HG03159 (cell line): ENCODE measurements around the gene LAMTOR1.
A peak's percentile ranks its signal among the peaks of the same experiment; 100 is the strongest.

Experiments used
- ATAC-seq: cut with Tn5 transposase; IDR thresholded peaks from one replicate; pipeline ENCODE4 v1.9.1; 2021; ENCODE audit warnings: mild to moderate bottlenecking, moderate library complexity; ENCODE audit not compliant: unreplicated experiment

Gene LAMTOR1

DNA sequence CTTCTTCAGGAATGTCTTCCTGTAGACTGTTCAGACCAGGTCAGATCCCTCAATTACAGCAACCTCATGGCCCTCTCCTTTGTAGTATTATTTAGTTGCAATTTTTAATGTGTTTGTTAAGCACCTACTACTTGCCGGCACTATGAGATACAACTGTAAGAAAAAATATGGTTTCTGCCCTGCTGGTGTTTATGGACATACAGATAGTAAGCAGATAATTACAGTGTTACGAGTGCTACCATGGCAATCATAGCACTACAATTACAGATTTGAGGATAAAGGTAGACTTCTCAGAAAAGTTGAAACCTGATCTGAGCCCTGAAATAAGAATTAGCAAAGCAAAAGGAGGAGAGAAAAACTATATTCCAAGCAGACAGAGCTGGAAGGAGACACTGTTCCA, 19.7 kb downstream of the LAMTOR1 start:
- no peak for ATAC-seq

DNA sequence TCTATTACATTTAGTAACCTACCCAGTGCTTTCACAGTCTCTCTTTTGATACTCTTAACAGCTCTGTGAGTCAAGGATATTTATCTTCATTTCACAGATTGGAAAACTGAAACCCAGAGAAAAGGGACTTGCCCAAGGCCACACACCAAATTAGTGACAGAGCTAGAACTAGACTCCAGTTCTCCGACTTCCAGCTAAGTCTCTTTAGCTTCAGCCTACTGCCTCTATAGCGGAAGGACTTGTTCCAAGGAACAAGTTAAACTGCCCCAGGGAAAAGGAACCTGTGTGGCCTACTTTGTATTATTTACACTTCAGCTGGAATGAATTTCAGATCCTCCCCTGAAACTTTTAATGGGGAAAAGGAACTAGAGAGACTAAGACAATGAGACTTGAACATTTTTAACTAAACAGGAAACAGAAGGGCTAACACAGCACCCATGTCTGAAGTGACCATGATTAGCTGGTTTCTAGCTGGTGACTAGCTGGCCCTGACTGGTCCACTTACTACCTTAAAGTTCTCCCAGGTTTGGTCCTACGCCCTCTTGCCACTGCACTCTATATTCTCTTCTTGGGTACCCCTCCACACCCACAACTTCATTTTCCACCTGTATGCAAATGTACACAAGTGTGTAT, 21.2 kb downstream of the LAMTOR1 start:
- ATAC-seq = no peak

DNA sequence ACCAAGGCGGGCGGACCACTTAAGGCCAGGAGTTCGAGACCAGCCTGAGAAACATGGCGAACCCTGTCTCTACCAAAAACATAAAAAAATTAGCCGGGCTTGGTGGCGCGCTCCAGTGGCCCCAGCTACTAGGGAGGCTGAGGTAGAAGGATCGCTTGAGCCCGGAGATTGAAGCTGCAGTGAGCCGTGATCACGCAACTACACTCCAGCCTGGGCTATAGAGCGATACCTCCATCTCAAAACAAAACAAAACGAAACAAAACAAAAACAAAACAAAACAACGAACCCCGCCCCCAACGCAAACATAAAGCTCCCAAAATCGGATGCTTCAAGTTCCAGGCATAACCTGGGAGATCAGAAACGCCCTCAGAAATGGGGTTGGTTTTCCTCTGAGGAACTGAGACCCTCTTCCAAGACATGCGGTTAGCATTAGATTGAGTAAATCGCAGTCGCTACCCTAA, 21.9 kb downstream of the LAMTOR1 start:
- no peak for ATAC-seq

DNA sequence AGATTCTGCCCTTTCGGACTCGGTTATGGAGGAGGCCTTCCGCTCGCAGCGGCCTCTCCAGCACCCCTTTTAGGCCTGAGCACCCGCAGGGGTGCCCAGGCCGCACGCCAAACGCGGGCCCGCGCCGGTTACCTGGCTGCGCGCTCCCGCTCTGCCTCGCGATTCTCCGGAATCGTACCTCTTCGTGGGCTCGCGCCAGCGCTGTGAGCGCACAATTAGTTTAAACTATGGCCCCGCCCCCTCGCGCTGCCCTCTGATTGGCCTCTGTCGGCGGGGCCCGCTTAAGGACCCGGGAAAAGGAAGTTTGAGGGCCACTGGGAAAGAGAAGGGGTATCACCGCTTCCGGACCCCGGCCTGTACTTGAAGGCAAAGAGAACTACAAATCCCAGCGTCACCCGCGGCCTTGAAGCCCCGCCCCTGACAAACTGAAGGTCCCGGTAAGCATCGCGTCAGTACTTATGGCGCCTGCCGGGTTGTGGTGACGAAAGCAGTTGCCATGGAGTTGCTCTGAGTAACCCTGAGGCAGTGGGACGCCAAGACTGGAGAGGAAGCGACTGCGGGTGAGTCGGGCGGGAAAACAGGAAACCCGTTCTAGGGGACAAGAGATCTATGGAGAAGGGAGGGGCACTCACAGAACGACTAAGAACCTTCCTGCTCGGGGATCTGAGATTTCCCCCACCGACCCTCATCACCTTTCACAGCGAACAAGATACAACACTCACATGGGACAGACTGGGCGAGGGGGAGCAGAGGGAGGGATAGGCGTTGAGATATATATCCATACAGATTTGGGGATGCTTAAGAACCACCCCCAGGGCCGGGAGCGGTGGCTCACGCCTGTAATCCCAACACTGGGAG, 22.5 kb downstream of the LAMTOR1 start, which contains the start of the genes LRRC51 and NUMA1:
LRRC51 (plus strand) TSS at position 525 of the 858 bp plus-strand sequence. CDS start 8,234 bp downstream, outside the sequence.
NUMA1 (minus strand) TSS at position 217 of the 858 bp plus-strand sequence. CDS start 44,599 bp downstream, outside the sequence.
- peak; percentile 93 for ATAC-seq

DNA sequence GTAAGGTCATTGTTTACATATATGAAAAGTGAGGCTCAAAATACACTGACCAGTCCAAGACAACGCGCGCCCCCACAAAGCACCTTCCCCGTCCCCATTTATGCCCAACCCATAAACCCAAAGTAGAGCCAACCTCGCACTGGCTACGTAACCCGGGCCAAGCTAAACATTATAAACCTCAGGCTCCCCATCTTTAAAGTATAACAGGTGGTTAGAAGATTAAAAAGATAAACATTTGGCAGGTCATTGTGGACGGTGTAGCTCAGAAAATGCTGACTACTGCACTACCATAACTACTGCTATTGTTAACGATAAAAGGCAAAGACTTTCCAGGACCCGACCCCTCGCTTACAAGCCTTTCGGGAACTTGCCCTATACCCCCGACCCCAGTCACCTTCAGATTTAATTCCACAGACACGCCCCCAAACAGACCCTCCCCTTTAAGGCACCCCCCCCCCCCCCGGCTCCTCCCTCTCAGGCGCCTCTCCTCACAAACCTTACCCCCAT, 23.2 kb downstream of the LAMTOR1 start:
- no peak for ATAC-seq

DNA sequence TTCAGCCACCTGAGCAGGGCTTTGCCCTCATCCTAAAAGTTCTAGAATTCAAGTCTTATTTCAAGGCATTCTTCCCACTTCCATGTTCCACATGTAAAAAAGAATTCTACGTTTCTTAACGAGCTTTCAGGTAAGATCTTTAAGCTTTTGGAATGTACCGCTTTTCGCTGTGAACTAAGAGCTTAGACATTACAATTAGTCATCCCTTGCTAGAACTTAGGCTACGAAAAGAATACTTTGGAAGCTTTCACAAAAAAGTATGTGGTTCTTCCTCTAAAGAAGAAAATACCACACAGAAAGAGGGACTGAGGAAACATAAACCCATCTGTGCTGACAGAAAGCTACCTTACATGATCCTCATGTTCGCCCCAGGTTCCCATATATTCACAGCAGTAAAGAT, 24.6 kb downstream of the LAMTOR1 start:
- ATAC-seq = no peak

DNA sequence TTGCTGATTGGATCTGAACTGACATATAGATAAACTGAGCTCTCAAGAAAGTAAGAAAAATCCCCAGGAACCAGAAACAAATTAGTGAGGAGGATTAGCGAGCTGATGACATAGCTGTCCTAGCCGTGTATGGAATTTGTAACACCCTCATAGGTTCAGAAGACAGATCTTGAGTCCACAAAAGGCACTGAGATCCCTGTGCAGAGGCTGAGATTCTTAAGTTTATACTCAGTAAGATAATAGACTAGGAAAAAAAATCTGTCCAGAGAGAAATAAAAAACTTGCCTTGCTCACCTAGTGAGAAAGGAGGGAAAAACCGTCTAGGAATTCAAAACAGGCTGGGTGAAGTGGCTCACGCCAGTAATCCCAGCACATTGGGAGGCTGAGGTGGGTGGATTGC, 27.3 kb downstream of the LAMTOR1 start:
- no peak for ATAC-seq

DNA sequence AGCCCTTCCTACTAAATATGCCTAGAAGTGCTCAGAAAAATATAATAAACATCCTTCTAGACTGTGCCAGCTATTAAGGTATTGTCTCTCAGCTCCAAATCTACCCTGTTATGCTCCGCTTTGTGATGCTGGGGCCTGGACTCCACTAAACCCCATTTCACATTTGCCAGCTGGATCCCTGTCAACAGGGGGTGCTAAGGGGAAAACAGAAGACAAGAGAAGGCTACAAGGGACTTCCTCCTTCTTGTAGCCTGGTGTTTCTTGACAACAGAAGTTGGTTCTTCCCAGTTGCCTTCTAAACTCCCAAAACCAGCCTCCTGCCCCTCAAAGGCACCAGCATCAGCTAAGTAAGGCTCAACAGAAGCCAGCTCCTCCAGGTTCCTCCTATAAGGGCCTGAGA, 28.0 kb downstream of the LAMTOR1 start:
- no peak for ATAC-seq

DNA sequence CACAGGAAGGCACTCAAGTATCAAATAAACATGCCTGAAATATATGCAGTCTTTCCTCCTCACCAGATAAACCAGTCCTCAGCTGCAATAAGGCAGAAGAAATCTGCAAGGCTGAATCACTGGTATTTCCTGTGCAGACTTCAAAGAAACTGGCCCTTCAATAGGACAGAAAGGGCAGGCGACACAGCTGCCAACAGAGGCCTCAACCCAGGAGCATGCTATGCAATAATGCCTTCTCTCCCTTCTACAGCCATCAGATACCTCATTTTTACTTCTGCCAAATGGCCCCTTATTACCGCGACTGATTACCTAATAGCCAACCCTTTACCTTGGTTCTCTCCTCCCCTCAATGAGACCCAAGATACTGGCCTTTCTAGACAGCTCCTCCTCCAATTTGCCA, 30.7 kb downstream of the LAMTOR1 start:
- no peak for ATAC-seq

DNA sequence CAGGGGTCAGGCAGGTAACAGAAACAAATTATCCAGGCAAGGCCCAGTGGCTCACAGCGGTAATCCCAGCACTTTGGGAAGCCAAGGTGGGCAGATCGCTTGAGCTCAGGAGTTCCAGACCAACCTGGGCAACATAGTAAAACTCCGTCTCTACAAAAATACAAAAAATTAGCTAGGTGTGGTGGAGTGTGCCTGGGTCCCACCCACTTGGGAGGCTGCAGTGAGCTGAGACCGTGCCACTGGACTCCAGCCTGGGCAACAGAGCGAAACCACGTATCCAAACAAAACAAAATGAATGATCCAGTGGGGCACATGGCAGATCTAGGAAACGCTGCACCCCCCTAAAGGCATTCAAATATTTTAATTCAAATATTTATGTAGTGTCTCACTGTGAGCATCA, 32.6 kb downstream of the LAMTOR1 start:
- ATAC-seq = no peak

DNA sequence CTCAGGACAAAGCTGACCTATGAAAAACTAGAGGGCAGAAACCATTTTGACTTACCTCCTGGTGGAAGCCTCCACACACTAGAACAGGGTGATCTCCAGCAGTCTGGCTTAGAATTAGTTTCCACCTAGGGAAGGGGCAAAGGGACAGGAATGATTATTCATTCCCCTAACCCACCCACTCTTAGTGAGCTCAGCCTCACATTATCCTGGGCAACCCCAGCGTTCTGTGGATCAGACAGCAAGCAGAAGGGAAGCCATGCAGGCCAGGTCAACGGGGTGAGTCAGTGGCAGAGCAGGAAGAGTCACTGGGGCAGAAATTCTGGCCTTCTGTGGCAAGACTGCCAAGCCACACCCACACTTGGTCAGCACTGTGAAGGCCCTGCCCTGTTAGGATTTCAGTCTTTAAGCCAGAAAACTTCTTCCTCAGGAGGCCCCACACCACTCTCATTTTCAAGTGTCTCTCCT, 33.3 kb downstream of the LAMTOR1 start:
- no peak for ATAC-seq

DNA sequence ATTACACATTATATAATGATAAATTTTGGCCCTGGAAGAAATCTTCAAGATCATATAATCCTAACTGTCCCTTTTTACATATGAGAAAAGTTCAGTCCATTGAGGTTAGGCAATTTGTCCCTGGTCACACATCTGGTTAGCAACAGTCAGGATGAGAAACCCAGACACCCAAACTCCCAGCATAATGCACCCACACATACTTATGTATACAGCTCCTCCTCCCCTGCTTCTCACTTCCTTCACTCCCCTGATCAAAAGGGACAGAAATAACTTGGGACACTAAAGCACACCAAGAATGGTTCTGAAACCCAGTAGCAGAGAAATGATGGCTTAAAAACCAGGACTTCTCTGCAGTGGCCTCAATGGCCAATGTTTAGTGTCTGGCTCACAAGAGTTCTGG, 33.9 kb downstream of the LAMTOR1 start:
- ATAC-seq = no peak

DNA sequence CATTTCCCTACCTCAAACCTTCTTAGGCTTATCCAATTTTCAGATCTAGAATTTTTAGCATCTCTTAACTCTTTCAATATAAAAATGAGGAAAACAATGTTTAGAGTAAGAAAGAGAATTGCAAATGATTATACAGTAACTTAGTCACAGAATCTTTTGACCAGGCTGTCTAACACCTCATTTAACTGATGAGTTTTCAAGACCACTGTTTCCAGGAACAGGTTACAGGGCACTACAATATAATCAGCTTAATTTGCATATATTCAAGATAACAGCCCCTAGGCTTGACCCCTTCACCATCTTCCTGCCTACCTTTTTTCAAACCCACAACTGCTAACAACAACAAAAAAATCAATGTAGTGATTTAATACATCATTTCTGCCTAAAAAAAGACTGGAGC, 35.4 kb downstream of the LAMTOR1 start:
- ATAC-seq = no peak

DNA sequence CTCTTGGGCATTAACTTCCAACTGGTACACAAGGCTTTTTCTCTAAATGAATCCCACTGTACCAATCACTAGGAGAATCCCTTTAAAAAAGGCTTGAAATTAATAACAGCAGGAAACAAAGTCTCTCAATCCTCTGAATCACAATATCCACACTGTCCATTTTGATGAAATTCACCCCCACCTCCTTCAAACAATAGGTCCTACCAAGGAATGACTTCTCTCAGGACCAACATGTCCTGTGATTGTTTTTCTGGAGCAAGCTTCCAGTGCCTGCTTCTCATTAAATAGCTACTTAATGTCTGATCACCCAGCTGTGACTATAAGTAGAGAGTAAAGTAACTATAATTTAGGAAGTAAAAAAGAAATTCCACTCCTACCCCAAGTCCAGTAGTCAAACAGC, 35.8 kb downstream of the LAMTOR1 start:
- no peak for ATAC-seq

DNA sequence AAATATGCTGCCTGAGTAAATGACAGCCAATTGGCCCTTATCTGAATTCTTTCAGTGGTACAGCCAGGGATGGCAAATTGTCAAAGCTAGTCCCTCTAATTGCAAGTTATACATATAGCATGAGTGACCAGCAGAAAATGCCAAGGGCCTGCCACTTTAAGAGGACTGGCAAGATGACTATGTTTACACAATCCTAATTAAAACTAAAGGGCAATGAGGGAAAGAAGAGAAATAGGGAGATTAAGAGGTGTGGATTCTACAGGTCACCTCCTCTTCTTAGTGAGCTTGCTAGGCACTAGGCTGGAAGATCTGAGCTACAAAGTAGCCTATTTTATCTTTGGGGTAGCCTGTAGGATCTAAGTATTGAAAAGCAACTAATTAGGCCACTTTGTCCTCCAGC, 36.2 kb downstream of the LAMTOR1 start:
- ATAC-seq = no peak

DNA sequence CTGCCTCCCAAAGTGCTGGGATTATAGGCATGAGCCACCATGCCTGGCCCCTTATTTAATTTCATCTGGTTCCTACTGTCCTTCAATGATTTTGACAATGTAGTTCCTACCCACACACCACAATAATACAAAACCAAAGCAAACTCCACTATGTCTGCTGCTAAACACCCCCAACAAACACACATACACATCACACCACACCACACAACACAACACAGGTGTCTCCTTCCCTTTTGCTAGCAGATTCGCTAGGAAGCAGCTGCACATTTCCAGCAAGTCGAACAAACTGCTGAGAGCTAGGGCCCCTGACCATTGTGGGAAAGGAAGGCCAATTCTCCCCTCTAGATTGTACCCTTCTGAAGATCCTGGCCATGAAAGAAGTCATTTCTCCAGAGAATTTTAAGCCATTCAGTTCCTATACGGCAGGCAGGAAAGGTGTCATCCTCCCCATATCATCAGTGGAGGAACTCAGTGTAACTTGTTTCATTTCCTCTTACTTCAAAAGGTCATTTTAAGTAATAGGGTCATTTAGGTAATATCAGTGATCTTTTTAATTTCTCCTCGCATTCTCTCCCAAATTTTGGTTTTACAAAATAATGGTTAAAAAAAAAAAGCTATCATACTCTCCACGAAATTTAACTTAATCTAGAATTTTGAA, 41.2 kb downstream of the LAMTOR1 start:
- no peak for ATAC-seq

DNA sequence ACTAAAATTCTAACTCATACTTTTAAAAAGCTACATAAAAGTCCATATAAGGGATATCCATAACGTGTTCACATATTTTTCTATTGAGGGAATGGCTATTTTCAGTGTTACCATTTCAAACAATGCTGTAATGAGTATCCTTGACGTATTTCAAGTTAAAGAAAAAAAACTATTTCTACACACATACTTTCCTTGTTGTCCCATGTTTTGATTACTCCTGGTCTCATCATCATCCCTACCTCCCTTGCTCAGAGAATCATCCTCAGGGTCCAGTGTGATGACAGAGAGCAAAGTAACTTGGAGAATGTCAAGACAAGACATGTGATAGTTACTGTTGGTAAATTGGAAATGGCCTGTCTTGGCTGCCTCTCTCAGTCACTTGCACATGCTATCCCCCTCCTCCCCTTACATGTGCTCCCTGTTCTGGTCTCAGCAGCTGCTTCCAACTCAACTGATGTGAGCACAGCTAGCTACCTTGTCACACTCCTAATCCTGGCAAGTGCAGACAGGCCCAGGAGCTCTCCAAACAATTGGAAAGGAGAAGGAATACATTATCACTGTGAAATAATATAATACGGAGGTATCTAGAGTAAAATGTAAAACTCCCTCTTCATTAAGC, 44.6 kb downstream of the LAMTOR1 start:
- ATAC-seq = no peak

DNA sequence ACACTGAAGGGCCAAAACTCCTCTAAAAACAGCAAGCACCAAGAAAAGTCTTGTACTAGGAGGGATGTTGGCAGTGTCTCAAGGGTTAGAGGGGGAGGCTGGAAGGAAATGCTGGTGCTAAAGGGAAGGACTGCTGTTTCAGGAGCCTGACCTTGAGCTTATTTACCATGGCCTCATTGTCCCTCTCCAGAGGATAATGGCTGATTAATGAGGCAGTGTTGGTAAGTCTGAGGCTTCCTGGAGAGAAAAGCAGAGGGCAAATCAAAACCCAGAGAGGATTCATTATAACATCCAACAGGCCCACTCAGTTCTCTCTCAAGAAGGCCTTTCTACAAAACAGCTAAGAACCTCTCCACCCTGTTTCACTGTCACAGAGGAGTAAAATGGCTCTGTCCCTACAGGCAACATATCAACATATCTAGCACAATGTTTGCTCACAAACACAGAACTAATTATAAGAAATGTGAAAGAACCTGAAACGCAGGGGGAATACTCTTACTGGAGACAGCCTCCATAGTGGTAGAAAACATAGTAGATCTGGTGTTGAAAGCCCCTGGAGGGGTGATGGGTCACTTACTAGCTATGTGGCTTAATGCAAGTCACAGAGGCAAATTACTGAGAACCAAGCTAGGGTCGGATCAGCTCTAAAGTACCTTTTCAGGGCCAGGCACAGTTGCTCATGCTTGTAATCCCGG, 54.2 kb downstream of the LAMTOR1 start:
- no peak for ATAC-seq
